ENCODE results near the gene HTRA2. TPM values are rescaled to one million over a fixed set of nuclear protein-coding genes. Genes with fewer than 3 reads are reported as not detected.
A peak's percentile ranks its signal among the peaks of the same experiment; 100 is the strongest.

Gene HTRA2
- total and polyA plus RNA-seq, 4 donors = 27.4 to 46.9 (median 33.7) TPM

DNA sequence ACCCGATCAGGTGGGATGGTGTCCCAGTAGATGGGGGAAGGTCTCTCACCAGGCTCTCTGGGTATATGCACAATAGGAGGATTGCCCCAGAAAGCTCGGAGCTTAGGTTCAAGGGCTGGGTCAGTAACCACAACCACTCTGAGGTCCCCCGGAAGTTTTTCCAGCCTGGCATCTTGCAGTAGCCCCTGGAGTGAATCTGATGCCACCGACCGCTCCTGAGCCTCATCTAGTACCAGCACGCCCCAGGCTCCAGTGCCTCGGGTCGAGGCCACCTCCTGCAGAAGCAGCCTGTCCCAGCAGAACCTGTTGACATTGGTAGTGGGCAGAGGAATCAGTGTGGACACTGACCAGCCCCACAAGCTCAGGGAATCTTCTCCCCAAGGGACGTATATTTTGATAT, 5.7 kb upstream of the HTRA2 start:
- ATAC-seq (ENCODE audit: low FRiP score) (no peak), DNase-seq (peak in 1 of 2 donors; percentile 37)
- intact Hi-C loops (cut with DNase I) = no loop called here
- Histone ChIP-seq H3K9me3 (ENCODE audit: control insufficient read depth, low read length) (no peaks in the 10 kb centered on the region), H3K36me3 (ENCODE audit: control insufficient read depth in 1 of 2, insufficient read depth in 2 of 2, low read length in 1 of 2) (peaks cover 0 to 5% of the 10 kb centered on the region in 2 donors), H3K27me3 (ENCODE audit: control insufficient read depth in 1 of 2, insufficient read depth in 2 of 2, low read length in 1 of 2) (peaks cover 0 to 3% of the 10 kb centered on the region in 2 donors), H3K27ac (ENCODE audit: low read depth in 1 of 2, low read length in 2 of 2) (no peak overlapping the region), H3K4me3 (ENCODE audit: low read length in 2 of 2) (no peak overlapping the region), H3K4me1 (ENCODE audit: control insufficient read depth in 1 of 2, insufficient read depth in 2 of 2, low read length in 2 of 2) (no peaks in the 10 kb centered on the region)
- WGBS, 2 donors = 82 to 84% methylated on average over 9 of the region's 9 CpGs

DNA sequence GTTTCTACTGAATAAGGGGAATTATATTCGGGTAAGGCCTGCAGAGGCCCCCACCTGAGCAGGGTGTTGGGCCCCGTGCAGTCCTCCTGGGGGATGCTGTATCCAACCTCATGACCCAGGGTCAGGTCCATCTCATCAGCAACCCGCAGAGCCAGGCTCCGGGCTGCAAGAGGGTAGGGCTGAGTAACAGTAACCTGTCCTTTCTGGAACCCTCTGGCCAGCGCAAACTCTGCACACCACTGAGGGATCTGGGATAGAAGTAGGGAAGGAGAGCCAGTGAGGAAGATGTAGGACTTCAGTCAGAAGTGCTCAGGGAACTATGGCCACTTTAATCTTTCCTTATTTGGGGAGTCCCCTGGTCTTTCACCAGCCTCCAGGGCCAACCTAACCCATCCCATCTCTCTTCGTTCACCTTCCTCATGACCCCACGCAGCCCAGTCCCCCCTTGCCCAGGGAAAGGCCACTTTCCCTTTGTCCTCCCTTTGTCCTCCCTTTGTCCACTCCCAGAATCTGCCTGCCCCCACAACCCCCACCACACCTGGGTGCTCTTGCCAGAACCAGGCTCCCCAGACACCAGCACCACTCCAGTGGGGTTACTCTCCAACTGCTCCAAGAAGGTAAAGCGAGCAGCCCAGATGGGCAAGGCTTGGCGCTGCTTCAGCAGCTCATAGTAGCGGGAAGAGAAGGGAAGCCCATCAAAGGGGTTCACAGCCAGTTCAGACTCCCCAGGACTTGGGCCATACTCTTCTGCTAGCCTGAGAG, 4.6 kb upstream of the HTRA2 start:
- intact Hi-C loops (cut with DNase I) = loop anchor here in 1 of 2 donors (5.0 kb wide), 1 partner anchor 57 kb away; no protein-coding TSS in a partner anchor
- Histone ChIP-seq H3K27ac (ENCODE audit: low read depth in 1 of 2, low read length in 2 of 2) (no peak overlapping the region), H3K9me3 (ENCODE audit: control insufficient read depth, low read length) (no peaks in the 10 kb centered on the region), H3K36me3 (ENCODE audit: control insufficient read depth in 1 of 2, insufficient read depth in 2 of 2, low read length in 1 of 2) (peaks cover 0 to 5% of the 10 kb centered on the region in 2 donors), H3K4me3 (ENCODE audit: low read length in 2 of 2) (no peak overlapping the region), H3K27me3 (ENCODE audit: control insufficient read depth in 1 of 2, insufficient read depth in 2 of 2, low read length in 1 of 2) (no peaks in the 10 kb centered on the region), H3K4me1 (ENCODE audit: control insufficient read depth in 1 of 2, insufficient read depth in 2 of 2, low read length in 2 of 2) (no peaks in the 10 kb centered on the region)
- DNase-seq = no peak
- 90% methylated on average over 10 of the region's 10 CpGs for WGBS, 2 donors
- ATAC-seq (ENCODE audit: low FRiP score) = no peak

DNA sequence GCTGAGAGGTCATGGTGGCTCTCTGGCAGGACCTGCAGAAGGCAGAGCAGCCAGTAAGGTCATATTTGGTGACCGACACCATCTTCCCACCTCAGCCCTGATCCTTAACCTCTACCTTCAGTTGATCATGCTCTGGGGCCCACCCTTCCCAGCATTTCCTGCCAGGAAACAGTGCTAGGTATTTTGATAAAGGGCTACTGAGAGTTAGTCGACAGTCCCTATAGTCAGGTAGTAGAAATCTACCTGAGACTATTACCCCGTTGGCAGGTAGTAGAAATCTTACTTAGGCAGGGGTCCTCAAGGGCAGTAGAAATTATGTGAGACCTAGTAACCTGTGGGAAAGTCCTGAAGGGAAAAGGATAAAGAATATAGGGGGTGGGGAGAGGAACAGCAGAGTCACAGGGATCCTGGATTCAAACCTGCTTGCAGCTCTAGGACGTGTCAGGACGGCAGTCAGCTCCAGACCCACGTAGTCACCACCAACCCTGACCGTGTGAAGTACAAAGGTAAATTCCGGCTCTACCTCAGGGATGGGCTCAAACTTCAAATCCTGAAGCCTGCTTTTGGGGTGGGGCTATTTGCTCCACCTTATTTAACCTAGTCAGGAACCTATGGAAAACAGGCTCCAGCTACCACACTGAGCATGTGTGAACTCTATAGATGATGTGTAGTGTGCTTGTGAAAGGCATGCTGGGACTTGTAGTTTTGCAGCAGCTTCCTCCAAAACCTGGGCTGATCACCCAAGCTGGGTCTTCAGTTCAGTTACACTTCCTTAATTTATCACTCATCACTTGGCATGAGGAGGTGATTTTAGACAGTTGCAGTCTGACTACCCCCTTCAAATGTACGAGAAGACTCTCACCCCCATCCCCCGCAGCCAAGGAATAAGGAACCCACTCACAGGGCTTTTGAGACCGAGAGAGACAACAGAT, 3.8 kb upstream of the HTRA2 start, which contains the start of gene DQX1:
TSS of gene DQX1 (minus strand) at position 515 of the 932 bp plus-strand sequence. CDS start at position 13, 502 bp downstream.
- no peaks in the 10 kb centered on the region for H3K9me3 ChIP-seq (ENCODE audit: control insufficient read depth, low read length)
- 87 to 88% methylated on average over 11 of the region's 11 CpGs for WGBS, 2 donors

DNA sequence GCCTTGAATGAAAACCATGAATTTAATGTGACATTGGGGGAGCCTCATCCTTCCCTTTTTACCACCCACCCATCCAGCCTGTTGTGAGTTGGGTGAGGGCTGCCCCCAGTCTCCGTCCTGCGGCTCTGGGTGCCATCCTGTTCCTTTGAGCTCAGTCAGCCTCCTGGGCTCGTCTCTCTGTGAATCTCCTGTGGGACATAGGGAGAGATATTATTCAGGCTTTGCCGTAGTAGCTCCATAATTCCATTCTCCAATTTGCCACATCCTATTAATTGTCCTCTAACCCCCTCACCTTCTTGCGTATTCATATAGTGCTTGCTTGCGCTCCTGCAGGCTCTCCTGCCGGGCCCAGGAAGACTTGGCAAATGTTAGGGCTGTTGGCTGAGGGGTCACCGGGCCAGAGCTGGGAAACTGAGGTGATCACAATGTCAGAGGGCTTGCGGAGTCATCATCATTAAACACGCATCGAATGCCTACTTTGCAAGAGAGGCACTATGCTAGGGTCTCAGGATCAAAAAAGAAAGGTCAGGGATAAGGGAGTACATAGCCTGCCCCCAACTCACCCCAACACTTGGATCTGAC, 3.0 kb upstream of the HTRA2 start:
- H3K27me3 ChIP-seq (ENCODE audit: control insufficient read depth in 1 of 2, insufficient read depth in 2 of 2, low read length in 1 of 2) = no peaks in the 10 kb centered on the region
- H3K4me1 ChIP-seq (ENCODE audit: control insufficient read depth in 1 of 2, insufficient read depth in 2 of 2, low read length in 2 of 2) = no peaks in the 10 kb centered on the region
- DNase-seq = no peak
- H3K4me3 ChIP-seq (ENCODE audit: low read length in 2 of 2) = no peak overlapping the region
- H3K27ac ChIP-seq (ENCODE audit: low read depth in 1 of 2, low read length in 2 of 2) = no peak overlapping the region
- ATAC-seq (ENCODE audit: low FRiP score) = no peak
- no peaks in the 10 kb centered on the region for H3K9me3 ChIP-seq (ENCODE audit: control insufficient read depth, low read length)
- intact Hi-C loops (cut with DNase I) = loop anchor here in 1 of 2 donors (5.0 kb wide), 1 partner anchor 56 kb away; no protein-coding TSS in a partner anchor
- peaks cover 0 to 5% of the 10 kb centered on the region in 2 donors for H3K36me3 ChIP-seq (ENCODE audit: control insufficient read depth in 1 of 2, insufficient read depth in 2 of 2, low read length in 1 of 2)
- WGBS, 2 donors = 97% methylated on average over 11 of the region's 11 CpGs

More for the DNA sequence above, 3.8 kb upstream of the HTRA2 start, which contains the start of gene DQX1:
- no peak for ATAC-seq (ENCODE audit: low FRiP score)
- Histone ChIP-seq H3K36me3 (ENCODE audit: control insufficient read depth in 1 of 2, insufficient read depth in 2 of 2, low read length in 1 of 2) (peaks cover 0 to 5% of the 10 kb centered on the region in 2 donors), H3K4me1 (ENCODE audit: control insufficient read depth in 1 of 2, insufficient read depth in 2 of 2, low read length in 2 of 2) (no peaks in the 10 kb centered on the region), H3K27ac (ENCODE audit: low read depth in 1 of 2, low read length in 2 of 2) (no peak within 1 kb of the TSS), H3K27me3 (ENCODE audit: control insufficient read depth in 1 of 2, insufficient read depth in 2 of 2, low read length in 1 of 2) (no peaks in the 10 kb centered on the region), H3K4me3 (ENCODE audit: low read length in 2 of 2) (no peak within 1 kb of the TSS)
- intact Hi-C loops (cut with DNase I) = loop anchor here in 1 of 2 donors (5.0 kb wide), 1 partner anchor 56 kb away; no protein-coding TSS in a partner anchor
- no peak for DNase-seq

DNA sequence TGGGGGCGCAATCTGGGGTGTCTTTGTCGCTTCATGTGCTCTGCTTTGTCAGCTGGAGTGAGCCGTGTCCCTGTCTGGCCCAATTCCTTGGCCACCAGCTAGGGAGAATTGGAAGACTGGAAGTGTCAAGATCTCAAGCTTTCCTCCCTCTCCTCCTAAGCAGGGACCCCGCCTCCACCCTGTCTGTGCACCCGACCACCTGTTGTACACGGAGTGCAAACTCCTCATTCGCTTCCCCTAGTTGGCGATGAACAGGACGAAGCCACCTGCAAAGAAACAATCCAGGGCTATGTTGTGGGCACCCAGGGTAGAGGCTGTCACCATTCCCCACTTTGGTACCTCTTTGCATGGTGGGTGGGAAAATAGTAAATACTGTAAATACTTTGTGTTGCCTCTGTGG, 2.0 kb upstream of the HTRA2 start:
- peaks cover 0 to 5% of the 10 kb centered on the region in 2 donors for H3K36me3 ChIP-seq (ENCODE audit: control insufficient read depth in 1 of 2, insufficient read depth in 2 of 2, low read length in 1 of 2)
- H3K27ac ChIP-seq (ENCODE audit: low read depth in 1 of 2, low read length in 2 of 2) = no peak overlapping the region
- no peak for DNase-seq
- ATAC-seq (ENCODE audit: low FRiP score) = no peak
- no peaks in the 10 kb centered on the region for H3K9me3 ChIP-seq (ENCODE audit: control insufficient read depth, low read length)
- H3K4me1 ChIP-seq (ENCODE audit: control insufficient read depth in 1 of 2, insufficient read depth in 2 of 2, low read length in 2 of 2) = no peaks in the 10 kb centered on the region
- H3K4me3 ChIP-seq (ENCODE audit: low read length in 2 of 2) = no peak overlapping the region
- intact Hi-C loops (cut with DNase I) = loop anchor here in 1 of 2 donors (2.0 to 5.0 kb wide), 2 partner anchors 21 to 55 kb away; partner anchors contain the start of gene PCGF1
- WGBS, 2 donors = 94 to 98% methylated on average over 9 of the region's 9 CpGs
- H3K27me3 ChIP-seq (ENCODE audit: control insufficient read depth in 1 of 2, insufficient read depth in 2 of 2, low read length in 1 of 2) = no peaks in the 10 kb centered on the region

DNA sequence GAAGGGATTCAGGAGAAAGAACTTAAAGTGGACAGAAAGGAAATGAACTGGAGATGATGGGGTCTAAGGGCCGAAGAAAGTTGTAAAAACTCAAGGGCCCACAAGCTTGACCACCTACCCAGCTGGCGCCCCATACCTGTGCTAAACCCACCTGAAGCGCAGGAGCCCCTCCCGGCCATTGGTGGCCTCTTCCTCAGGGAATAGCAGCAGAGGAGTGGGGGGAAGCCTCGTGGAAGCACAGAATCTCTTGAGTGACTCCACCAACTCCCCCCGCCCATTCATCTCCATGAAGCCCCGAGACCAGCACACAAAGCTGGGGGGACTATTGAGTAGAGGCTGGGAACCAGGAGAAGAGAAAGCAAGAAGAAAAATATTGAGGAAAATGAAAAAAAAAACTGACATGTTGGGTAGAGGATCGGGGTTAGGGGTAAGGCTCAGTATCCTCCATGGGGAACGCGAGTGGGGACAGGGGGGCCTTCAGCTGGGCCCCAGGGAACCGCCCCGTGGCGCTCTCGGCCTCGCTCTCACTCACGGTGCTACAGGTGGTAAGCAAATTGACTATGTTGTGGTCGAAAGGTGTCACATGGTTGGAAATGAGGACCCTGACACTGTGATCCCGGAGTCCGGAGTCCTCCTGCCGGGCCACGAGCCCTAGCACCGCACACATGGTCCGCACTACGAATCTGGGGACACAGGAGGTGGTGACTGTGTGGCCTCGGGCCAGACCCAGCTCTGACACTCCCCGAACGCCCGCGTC, 955 bp upstream of the HTRA2 start:
- Histone ChIP-seq H3K9me3 (ENCODE audit: control insufficient read depth, low read length) (no peaks in the 10 kb centered on the region), H3K4me3 (ENCODE audit: low read length in 2 of 2) (peak overlapping the region; percentile 52 to 83), H3K27me3 (ENCODE audit: control insufficient read depth in 1 of 2, insufficient read depth in 2 of 2, low read length in 1 of 2) (no peaks in the 10 kb centered on the region), H3K27ac (ENCODE audit: low read depth in 1 of 2, low read length in 2 of 2) (peak overlapping the region in 1 of 2 donors; percentile 14), H3K4me1 (ENCODE audit: control insufficient read depth in 1 of 2, insufficient read depth in 2 of 2, low read length in 2 of 2) (no peaks in the 10 kb centered on the region), H3K36me3 (ENCODE audit: control insufficient read depth in 1 of 2, insufficient read depth in 2 of 2, low read length in 1 of 2) (peaks cover 0 to 5% of the 10 kb centered on the region in 2 donors)
- DNase-seq = no peak
- intact Hi-C loops (cut with DNase I) = loop anchor here in 1 of 2 donors (1.0 to 5.0 kb wide), 4 partner anchors 22 to 54 kb away; partner anchors contain the start of genes DOK1, PCGF1 and TTC31
- 16 to 18% methylated on average over 29 of the region's 29 CpGs for WGBS, 2 donors
- peak; percentile 3 for ATAC-seq (ENCODE audit: low FRiP score)

DNA sequence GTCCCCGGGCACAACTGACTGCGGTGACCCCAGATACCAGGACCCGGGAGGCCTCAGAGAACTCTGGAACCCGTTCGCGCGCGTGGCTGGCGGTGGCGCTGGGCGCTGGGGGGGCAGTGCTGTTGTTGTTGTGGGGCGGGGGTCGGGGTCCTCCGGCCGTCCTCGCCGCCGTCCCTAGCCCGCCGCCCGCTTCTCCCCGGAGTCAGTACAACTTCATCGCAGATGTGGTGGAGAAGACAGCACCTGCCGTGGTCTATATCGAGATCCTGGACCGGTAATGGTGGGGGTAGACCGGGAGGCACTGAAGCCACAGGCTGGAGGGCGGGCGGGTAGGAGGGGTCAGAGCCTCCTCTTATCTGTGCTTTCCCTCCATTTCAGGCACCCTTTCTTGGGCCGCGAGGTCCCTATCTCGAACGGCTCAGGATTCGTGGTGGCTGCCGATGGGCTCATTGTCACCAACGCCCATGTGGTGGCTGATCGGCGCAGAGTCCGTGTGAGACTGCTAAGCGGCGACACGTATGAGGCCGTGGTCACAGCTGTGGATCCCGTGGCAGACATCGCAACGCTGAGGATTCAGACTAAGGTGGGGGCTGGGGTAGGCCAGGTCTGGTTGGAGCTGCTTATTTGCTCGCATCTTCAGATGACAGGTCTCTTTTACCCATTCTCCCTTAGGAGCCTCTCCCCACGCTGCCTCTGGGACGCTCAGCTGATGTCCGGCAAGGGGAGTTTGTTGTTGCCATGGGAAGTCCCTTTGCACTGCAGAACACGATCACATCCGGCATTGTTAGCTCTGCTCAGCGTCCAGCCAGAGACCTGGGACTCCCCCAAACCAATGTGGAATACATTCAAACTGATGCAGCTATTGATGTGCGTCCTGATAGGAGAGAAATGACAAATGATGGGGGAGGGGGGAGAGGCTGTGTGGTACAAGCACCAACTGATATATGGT, 780 bp downstream of the HTRA2 start:
- DNase-seq = peak; percentile 73 to 85
- ATAC-seq (ENCODE audit: low FRiP score) = peak; percentile 40
- Histone ChIP-seq H3K36me3 (ENCODE audit: control insufficient read depth in 1 of 2, insufficient read depth in 2 of 2, low read length in 1 of 2) (peaks cover 0 to 5% of the 10 kb centered on the region in 2 donors), H3K27me3 (ENCODE audit: control insufficient read depth in 1 of 2, insufficient read depth in 2 of 2, low read length in 1 of 2) (no peaks in the 10 kb centered on the region), H3K27ac (ENCODE audit: low read depth in 1 of 2, low read length in 2 of 2) (peak overlapping the region in 1 of 2 donors; percentile 14), H3K9me3 (ENCODE audit: control insufficient read depth, low read length) (no peaks in the 10 kb centered on the region), H3K4me3 (ENCODE audit: low read length in 2 of 2) (peak overlapping the region; percentile 62 to 73), H3K4me1 (ENCODE audit: control insufficient read depth in 1 of 2, insufficient read depth in 2 of 2, low read length in 2 of 2) (no peaks in the 10 kb centered on the region)
- intact Hi-C loops (cut with DNase I) = loop anchor here in 1 of 2 donors (10.0 kb wide), 1 partner anchor 54 kb away; no protein-coding TSS in a partner anchor
- WGBS, 2 donors = 1% methylated on average over 49 to 54 of the region's 54 CpGs
